G401 (cell line): Measurements from ENCODE around the gene TESK1. TPM values are rescaled to one million over a fixed set of nuclear protein-coding genes. Genes with fewer than 3 reads are reported as not detected.
A peak's percentile ranks its signal among the peaks of the same experiment; 100 is the strongest.

Experiments used
- DNase-seq: peaks from one replicate; pipeline ENCODE4 v3.0.0-alpha.2; 2015; ENCODE audit warnings: low spot score
- in situ Hi-C: cut with HindIII; loops from 2 replicates; pipeline ENCODE4 v1.10.0; 2016; ENCODE audit warnings: low sequenced_read_pairs, mixed read lengths
- total RNA-seq: library from RNA; depleted of rRNA; stranded (reverse); fragments of >200 nt; shearing (Covaris generic); gene quantifications from 2 replicates; pipeline ENCODE4 v1.2.3, GENCODE V29; 2014; rRNA removed

The TESK1 gene, protein sequence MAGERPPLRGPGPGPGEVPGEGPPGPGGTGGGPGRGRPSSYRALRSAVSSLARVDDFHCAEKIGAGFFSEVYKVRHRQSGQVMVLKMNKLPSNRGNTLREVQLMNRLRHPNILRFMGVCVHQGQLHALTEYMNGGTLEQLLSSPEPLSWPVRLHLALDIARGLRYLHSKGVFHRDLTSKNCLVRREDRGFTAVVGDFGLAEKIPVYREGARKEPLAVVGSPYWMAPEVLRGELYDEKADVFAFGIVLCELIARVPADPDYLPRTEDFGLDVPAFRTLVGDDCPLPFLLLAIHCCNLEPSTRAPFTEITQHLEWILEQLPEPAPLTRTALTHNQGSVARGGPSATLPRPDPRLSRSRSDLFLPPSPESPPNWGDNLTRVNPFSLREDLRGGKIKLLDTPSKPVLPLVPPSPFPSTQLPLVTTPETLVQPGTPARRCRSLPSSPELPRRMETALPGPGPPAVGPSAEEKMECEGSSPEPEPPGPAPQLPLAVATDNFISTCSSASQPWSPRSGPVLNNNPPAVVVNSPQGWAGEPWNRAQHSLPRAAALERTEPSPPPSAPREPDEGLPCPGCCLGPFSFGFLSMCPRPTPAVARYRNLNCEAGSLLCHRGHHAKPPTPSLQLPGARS
- total RNA-seq: 8.0 and 9.9 TPM in 2 replicates

DNA sequence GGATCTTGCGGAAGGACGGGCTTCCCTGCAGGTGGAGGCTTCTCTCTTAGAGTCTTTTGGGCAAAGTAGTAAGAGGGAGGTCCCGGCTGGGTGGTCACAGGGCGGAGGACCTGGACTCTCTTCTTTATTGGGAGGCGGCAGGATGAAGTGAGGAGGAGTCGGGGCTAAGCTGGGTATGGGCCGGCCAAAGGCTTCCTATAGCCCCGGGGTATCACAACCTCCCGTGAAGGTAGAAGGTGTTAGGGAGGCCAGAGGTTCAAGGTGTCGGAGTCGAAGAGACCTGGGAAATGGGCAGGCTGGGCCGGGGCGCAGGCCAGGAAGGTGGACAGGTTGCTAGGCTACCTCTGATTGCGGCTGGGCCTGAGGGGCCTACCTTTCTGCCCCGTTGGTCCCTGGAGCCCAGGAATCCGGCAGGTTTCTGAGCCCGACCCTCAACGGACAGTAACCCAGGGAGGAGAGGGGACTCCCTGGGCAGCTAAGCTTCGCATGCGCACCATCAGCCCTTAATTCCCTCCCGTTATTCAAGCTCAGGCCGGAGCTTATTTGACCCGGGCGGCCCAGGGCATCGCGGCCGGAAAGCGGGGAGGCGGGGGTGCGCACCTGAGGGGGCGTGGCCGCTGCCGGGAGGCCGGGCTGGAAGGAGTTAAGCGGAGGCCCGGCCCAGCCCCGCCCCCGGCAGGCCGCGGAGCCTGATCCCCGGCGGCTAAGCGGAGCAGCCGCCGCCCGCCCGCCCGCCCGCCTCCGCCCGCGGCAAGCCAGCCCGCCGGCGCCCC is at the start of gene TESK1:
Gene TESK1, plus strand, starts transcription at position 685 of the 773 bp plus-strand sequence. CDS start 358 bp downstream, outside the sequence.
- in situ Hi-C loops: no loop called here
- DNase-seq: peak; percentile 72

DNA sequence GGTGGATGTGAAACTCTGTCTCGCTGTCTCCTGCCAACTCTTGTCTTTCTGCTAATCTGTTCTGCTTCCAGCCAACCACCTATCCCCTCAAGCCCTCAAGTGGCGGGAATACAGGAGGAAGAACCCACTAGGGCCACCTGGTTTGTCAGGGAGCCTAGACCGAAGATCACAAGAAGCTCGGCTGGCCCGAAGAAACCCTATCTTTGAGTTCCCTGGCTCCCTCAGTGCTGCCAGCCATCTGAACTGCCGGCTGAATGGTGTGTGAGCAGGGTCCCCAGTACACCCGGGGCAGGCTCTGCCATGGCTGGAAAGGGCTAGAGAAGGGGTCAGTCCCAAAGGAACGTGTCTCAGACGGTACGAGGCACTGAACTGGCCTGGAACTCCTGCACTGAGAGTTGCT is 49.2 kb upstream of the TESK1 start:
- no peak for DNase-seq
- in situ Hi-C loops: no loop called here

DNA sequence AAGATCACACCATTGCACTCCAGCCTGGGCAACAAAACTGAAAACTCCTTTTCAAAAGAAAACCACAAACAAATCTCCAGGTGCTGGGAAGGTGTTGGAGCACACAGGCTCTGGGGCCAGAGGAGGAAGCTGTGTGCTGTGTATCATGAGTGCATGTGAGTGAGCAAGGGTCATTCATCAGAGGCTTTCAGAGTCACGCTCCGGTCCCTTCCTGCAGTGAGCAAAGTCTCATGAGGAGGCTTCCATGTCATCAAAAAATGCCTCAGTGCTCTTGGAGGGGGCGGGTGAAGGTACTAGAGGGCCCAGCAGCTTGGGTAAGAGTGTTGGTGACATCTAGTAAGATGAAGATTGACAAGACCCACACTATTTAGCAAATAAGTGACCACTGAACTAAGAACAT is 48.3 kb upstream of the TESK1 start:
- in situ Hi-C loops: no loop called here
- no peak for DNase-seq

DNA sequence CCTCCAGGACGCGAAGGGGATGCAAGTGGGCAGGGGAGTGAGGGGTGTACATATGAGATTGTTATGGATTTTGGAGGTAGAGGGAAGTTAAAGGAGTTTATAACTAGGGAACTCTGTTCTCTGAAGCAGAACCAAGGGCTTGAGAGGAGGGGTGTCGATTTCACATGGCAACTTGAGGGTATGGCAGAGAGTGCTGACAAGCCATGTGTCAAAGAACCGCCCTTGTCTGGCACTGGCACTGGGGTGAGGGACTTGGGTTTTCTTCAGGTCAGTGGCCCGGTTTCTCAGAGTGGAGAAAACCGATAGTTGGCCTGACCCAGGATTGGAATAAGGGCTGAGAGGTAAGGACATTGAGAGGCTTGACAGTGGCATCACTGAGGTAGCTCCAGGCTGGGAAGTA is 47.7 kb upstream of the TESK1 start:
- DNase-seq: no peak
- in situ Hi-C loops: no loop called here

DNA sequence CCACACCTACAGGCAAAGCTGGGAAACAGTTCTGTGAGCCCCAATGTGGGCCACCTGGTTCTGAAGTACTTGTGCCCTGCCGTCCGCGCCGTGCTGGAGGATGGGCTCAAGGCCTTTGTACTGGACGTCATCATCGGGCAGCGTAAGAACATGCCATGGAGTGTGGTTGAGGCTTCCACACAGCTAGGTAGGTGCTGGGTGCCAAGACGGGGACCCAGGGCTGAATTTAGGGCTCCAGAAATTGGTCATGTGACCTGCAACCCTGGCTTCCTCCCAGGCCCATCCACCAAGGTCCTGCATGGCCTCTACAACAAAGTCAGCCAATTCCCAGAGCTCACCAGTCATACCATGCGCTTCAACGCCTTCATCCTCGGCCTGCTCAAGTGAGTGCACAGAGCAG is 46.9 kb upstream of the TESK1 start:
- in situ Hi-C loops: no loop called here
- DNase-seq: no peak

DNA sequence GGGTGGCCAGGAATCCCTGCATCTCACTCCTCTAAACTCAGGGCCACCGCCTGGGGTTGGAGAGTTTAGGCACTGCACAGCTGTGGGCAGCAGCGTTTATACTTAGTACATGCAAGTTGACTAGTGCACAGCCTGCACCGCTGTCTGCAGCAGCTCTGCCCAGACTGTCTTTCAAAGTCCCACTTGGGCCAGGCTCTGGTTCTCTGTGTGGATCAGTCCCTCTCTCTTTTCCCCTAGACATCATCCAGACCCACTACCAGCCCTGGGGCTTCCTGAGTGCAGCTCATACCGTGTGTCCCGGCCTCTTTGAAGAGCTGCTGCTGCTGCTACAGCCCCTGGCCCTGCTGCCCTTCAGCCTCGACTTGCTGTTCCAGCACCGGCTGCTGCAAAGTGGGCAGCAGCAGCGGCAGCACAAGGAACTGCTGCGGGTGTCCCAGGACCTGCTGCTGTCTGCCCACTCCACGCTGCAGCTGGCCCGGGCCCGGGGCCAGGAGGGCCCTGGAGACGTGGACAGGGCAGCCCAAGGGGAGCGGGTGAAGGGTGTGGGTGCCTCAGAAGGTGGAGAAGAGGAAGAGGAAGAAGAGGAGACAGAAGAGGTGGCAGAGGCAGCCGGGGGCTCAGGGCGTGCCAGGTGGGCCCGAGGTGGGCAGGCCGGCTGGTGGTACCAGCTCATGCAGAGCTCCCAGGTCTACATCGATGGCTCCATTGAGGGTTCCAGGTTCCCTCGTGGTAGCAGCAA is 45.1 kb upstream of the TESK1 start:
- DNase-seq: no peak

DNA sequence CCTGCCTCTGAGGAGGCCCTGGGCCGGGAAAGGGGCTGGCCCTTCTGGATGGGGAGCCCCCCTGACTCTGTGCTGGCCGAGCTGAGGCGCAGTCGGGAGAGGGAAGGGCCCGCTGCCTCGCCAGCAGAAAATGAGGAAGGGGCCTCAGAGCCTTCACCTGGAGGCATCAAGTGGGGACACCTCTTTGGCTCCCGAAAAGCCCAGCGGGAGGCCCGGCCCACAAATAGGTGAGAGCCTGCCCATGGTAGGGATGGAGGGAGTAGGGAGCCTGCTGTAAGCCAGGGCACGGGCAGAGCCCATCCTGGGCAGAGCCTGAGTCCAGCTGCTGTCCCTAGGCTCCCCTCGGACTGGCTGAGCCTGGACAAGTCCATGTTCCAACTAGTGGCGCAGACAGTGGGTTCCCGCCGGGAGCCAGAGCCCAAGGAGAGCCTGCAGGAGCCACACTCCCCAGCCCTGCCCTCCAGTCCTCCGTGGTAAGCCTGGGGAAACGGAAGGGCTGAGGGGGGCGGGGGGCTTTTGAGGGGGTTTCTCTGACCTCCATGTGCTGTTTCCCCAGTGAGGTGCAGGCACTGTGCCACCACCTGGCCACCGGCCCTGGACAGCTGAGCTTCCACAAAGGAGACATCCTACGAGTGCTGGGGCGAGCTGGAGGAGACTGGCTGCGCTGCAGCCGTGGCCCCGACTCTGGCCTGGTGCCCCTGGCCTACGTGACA is 44.3 kb upstream of the TESK1 start:
- in situ Hi-C loops: no loop called here
- DNase-seq: no peak

More for the DNA sequence above, 45.1 kb upstream of the TESK1 start:
- in situ Hi-C loops: no loop called here

DNA sequence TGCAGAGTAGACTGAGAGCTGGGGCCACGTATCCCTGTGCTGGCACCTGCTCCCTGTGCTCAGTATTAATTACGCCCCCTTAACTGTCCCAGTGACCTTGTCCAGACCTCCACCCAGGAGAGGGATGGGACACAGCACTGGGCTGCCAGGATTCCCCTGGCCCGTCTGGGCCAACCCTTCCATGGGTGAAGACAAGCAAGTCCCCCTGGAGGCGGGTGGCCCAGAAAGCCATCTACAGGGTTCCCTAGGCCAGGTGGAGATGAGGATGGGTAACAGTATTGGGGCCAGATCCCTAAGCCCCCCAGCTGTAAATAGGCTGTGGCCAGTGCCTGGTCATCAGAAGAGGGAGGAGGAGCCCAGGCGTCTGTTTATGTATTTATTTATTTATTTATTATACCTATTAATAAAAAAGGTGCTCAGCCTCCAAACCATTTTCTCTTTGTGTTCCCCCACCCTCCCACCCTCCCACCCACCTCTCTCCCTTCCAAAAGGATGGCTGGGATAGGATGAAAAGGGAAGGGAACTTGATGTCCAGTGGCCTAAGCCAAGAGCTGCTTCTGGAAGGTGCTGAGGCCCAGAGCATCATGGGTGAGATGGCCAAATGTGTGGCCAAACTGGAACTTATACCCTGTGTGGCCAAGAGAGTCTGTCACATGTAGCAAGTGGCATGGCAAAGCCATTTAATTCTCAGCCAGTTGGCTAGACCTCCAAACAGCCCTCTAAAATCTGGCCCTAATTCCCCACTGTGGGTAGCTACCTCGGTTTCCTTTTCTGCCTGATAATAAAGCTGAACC is 43.4 kb upstream of the TESK1 start:
- in situ Hi-C loops: no loop called here
- no peak for DNase-seq

DNA sequence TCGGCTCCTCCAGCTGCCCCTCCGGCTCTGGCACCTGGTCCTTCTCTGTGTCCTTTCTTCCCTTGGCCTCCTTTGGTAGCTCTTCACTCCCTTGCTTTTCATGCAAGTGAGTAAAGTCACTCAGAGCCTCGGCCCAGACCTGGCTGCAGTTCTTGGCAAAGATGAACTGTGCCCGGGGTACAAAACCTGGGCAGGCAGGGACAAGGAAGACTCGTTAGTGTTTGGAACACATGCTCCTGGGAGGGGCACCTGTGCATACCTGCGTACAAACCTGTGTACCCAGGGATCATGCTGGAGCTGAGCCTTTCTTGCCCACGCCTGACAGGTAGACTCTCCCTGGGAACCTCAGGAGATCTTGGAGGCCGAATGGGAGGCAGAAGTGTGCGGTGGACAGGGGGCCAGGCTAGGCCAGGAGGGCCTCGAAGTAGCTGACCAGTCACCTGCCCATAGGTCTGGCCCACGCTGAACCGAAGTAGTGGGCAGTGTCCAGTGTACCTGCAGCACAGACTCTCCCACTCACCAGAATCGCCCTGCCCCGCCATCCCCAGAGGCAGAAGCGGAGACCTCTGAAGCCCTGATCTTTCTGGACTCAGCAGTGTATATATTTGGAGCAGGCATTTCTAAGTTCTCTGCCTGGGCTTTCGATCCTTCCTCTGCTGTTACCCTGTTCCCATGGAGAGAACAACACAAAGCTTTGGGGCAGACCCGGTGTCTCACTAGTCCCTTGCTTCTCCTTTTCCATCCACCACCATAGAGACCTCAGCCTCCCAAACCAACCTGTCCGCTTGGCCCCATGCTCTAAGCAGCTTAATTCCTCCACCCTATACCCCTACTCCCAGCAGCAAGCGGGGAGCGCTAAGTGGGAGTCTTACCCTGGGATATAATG is 41.9 kb upstream of the TESK1 start:
- no peak for DNase-seq
- in situ Hi-C loops: no loop called here

DNA sequence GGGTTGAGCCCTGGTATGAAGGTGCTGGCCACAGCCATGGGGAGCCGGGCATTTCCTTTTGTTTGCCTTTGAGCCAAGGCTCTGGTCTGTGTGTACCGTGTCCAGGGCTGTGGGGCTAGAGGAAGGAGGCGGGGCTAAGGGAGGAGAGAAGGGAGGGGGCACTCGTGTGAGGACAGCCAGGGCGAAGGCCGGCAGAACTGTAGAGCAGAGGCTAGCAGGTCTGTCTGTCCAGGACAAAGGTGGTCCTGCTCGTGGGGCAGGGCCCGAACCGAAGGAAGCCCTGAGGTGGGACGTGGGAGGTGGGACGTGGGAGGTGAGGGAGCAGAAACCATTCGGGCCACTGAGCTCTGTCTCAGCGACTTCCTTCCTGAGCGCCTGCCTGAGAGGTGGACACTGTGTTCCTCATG is 41.3 kb upstream of the TESK1 start:
- in situ Hi-C loops: no loop called here
- DNase-seq: no peak

DNA sequence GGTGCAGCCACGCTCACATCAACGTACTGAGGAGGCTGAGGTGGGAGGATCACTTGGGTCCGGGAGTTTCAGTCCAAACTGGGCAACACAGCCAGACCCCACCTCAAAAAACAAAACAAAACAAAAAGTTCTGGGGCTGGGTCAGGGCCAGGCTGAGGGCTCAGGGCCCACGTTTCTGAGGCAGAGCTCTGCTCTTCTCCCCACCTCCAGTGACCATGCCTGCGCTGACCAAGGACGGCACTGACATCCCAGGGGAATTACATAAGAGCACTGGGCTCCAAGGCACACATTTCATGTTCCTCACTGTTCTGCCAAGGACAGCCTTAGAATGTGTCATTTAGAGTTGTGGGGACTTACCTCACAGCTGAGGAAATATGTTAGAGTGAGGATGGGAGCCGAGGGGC is 40.4 kb upstream of the TESK1 start:
- in situ Hi-C loops: no loop called here
- no peak for DNase-seq

DNA sequence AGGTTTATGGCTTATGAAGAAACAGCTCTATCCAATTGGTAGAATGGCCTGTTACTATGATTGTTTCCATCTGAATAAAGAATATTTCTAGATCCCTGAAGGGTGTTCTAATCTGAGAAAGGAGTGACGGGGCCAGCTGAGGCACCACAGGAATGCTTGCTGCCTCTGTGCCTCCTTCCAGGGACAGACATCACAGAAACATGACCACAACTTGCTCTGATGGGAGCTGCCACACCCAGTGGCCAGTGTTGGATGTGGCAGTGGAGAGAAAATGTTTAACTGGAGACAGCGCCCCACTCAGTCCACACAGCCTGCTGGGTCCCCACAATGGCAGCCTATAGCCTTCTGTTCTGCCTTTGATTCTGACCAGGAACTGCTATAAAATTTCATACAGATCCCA is 38.6 kb upstream of the TESK1 start:
- in situ Hi-C loops: no loop called here
- DNase-seq: no peak

DNA sequence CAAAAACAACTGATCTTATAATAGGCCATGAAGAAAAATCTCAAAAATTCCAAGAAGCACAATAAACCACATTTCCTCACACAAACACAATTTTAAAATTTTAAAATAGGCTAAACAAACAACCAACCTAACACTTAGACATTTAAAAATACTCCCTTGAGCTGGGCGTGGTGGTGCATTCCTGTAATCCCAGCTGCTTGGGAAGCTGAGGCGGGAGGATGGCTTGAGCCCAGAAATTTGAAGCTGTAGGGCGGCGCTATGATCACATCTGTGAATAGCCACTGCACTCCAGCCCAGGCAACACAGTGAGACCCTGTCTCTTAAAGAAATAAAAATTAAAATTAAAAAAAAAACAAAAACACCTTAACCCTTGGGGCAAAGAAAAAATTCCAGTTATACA is 36.9 kb upstream of the TESK1 start:
- in situ Hi-C loops: no loop called here
- DNase-seq: no peak

DNA sequence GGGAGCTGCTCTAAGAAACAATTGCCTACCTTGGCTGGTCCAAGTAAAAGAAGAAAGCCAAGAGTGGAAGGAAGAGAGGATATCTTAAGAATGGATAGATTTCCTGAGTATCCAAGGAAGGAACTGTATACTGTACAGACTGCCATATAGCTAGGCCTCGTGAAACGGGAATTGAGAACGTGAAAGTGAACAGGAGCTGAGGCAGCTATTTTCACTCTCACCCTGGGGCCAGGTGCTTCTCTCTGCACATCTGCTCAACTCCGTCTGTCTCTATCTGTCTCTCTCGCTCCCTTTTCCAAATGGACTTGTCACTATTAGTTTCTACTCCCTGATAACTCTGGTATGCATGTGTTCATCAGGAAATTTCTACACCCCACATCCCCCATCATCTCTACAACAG is 35.9 kb upstream of the TESK1 start:
- DNase-seq: no peak
- in situ Hi-C loops: no loop called here

DNA sequence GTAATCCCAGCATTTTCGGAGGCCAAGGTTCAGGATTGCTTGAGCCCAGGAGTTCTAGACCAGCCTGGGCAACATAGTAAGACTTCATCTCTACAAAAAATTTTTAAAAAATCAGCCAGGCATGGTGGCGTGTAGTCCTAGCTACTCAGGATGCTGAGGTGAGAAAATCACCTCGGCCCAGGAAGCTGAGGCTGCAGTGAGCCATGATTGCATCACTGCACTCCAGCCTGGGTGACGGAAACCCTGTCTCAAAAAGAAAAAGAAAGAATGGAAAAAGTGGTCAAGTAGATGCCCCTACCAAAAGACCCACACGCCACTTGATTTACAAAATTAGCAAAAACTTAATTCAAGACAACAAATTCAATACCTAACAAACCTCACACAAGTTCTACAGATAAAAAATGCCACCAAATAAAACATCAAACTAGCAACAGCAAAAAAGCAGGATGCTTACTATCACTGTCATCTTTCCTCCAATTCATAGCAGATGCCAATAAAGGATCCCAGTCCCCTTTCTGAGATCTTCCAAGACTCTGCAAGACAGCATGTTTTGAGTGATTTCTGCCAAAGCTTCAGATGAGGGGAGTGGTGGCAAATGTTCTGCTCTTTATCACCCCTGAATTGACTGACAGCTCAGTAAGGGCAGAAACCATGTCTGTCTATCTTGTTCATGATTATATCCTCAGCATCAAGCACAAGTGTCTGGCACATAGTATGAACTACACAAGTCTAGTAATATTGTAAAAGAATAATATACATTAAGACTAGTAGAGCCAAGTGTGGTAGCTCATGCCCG is 34.2 kb upstream of the TESK1 start:
- in situ Hi-C loops: no loop called here
- no peak for DNase-seq

DNA sequence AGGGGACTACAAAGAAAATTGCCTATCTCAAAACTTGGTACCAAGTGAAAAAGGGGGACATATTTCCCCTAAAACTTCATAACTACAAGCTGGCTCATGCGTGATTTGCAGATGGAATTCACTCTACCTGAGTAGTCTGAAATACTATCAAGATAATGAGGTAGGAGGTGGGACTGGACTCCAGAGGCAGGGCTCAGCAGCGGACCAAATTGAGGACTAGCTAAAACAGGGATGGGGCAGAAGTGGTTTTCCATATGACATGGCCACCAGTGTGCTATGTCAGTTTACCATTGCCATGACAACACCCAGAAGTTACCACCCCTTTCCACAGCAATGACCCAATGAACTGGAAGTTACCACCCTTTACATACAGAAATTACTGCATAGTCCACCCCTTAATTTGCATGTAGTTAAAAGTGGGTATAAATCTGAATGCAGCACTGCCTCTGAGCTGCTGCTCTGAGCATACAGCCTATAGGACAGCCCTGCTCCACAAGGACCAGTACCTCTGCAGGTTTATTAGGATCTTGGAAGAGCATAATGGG is 30.4 kb upstream of the TESK1 start:
- in situ Hi-C loops: no loop called here
- no peak for DNase-seq
